HG03066 (cell line): ENCODE results near the gene GHRHR.

Experiments
- ATAC-seq: cut with Tn5 transposase; IDR thresholded peaks from one replicate; pipeline ENCODE4 v1.9.1; 2021; ENCODE audit warnings: low read depth; ENCODE audit not compliant: unreplicated experiment

Gene GHRHR

GRCh38 chr7:30927559-30927958, 36.2 kb upstream of the GHRHR start:
- no peak for ATAC-seq

- no peak for ATAC-seq
Observed at GRCh38 chr7:30928254-30928872, 35.4 kb upstream of the GHRHR start.

GRCh38 chr7:30929686-30930085, 34.1 kb upstream of the GHRHR start:
- no peak for ATAC-seq

GRCh38 chr7:30930621-30931020, 33.1 kb upstream of the GHRHR start:
- ATAC-seq: no peak

GRCh38 chr7:30931161-30931928, 32.4 kb upstream of the GHRHR start:
- no peak for ATAC-seq

GRCh38 chr7:30931929-30932540, 31.7 kb upstream of the GHRHR start:
- ATAC-seq: no peak

GRCh38 chr7:30932562-30932961, 31.2 kb upstream of the GHRHR start:
- no peak for ATAC-seq

GRCh38 chr7:30933124-30933974, 30.4 kb upstream of the GHRHR start:
- no peak for ATAC-seq

GRCh38 chr7:30934225-30934624, 29.5 kb upstream of the GHRHR start:
- ATAC-seq: no peak

- ATAC-seq: no peak
Observed at GRCh38 chr7:30934732-30935568, 28.8 kb upstream of the GHRHR start.

GRCh38 chr7:30935569-30935877, 28.2 kb upstream of the GHRHR start:
- ATAC-seq: no peak

- ATAC-seq: no peak
Observed at GRCh38 chr7:30936650-30937245, 27.0 kb upstream of the GHRHR start.

GRCh38 chr7:30937416-30937815, 26.3 kb upstream of the GHRHR start:
- ATAC-seq: no peak

- ATAC-seq: peak; percentile 84
Observed at GRCh38 chr7:30938435-30939316, 25.1 kb upstream of the GHRHR start.

GRCh38 chr7:30941582-30942323, 22.0 kb upstream of the GHRHR start:
- ATAC-seq: no peak

- no peak for ATAC-seq
Observed at GRCh38 chr7:30950197-30950596, 13.6 kb upstream of the GHRHR start.

- no peak for ATAC-seq
Observed at GRCh38 chr7:30954914-30955313, 8.8 kb upstream of the GHRHR start.

GRCh38 chr7:30956704-30957103, 7.0 kb upstream of the GHRHR start:
- no peak for ATAC-seq
